HG03442 (cell line): ENCODE data around the gene C8A.

ENCODE experiments used
- ATAC-seq: cut with Tn5 transposase; IDR thresholded peaks from one replicate; pipeline ENCODE4 v1.9.1; 2021; ENCODE audit warnings: mild to moderate bottlenecking, moderate library complexity; ENCODE audit not compliant: unreplicated experiment

The C8A gene

GRCh38 chr1:56880774-56881173 lies 26.2 kb downstream of the C8A start:
- ATAC-seq: no peak

GRCh38 chr1:56881417-56881816 lies 26.8 kb downstream of the C8A start:
- ATAC-seq: no peak

DNA sequence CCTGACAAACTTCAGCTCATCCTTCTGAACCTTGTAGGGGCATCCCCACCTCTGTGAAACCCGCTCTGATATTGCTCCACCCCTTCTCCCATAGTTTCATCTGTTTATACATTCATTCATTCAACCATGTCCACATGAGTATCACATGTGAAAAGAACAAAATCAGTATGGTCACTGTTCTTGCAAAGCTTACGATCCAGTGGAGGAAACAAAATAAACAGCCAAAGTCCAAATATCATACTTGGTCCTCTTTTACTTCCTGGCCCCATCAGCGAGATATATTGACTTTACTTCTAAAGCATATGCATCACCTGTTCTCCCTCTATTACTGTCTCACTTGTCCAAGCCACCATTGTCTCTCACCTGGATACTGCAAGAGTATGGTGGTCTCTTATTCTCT lies 35.6 kb downstream of the C8A start:
- no peak for ATAC-seq

- ATAC-seq: no peak
These were observed 39.4 kb downstream of the C8A start for GRCh38 chr1:56894014-56894413.

GRCh38 chr1:56897150-56898004 lies 42.8 kb downstream of the C8A start:
- no peak for ATAC-seq

DNA sequence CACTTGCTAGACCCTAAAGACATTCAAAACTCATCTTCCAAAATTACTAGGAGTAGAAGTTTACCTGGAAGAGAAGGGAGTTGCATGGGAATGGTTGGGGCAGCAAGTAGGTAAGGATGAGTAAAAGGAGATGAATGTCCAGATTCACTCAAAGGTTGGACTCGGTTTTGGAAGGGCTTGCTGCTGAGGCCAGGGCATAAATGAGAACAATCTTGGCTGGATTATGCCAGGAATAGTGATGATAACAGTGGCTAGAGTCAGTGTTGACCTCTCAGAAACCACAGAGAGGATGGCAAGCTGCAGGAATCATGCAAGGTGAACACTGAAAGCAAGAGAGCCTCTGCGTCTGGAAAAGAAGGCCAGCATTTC lies 43.4 kb downstream of the C8A start:
- ATAC-seq: no peak

GRCh38 chr1:56898879-56899278 lies 44.3 kb downstream of the C8A start:
- ATAC-seq: no peak

- no peak for ATAC-seq
These were observed 47.1 kb downstream of the C8A start for GRCh38 chr1:56901716-56902115.

GRCh38 chr1:56903778-56904177 lies 49.2 kb downstream of the C8A start:
- ATAC-seq: no peak

DNA sequence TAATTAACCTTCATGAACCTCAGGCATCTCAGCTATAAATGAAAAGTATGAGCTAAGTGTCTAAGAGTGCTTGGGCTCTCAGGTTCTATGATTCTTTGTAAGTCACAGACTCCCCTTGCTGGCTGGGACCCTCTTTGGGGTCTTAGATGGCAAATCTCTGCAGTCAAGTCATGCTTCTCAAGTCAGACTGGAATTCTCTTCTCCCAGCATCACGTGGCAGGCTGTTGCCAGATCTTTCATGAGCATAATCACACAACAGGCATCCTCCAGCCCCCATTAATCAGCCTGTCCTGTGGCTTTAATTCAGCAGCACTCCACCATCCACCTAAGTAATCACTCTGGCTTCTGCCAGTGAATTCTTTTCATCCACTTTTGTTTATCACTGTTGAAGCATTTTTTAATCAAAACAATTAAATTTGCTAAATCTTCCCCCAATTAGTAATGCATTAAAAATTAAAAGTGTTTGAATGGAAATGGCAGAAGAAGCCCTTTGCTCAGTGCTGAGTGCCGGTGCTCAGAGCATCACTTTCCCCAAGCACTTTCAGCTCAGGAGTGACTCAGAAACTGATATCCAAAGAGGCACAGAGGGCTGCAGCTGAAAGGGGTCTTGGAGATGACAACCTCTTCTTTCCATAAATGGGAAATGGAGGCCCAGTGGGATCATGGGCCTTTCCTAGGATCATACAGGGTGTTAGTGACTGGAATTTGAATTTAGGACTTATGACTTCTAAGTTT lies 50.2 kb downstream of the C8A start:
- no peak for ATAC-seq

DNA sequence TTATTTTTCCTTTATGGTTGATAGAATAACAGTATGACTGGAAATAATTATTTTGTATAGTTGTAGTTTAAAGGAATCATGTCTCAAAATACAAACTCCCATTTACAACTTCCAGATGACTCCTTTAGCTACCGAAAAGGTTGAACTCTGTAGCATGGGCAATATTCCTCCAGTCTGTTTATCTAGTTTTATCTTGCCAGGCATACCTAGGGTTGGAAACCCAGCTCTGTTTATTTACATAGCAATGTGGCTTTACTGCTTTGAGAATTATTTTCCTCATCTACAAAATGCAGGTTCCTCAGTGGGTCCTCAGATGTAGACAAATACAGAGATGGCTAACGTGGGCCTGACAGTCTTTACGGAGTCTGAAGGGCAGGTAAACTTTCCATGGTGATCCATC lies 51.1 kb downstream of the C8A start:
- ATAC-seq: no peak

DNA sequence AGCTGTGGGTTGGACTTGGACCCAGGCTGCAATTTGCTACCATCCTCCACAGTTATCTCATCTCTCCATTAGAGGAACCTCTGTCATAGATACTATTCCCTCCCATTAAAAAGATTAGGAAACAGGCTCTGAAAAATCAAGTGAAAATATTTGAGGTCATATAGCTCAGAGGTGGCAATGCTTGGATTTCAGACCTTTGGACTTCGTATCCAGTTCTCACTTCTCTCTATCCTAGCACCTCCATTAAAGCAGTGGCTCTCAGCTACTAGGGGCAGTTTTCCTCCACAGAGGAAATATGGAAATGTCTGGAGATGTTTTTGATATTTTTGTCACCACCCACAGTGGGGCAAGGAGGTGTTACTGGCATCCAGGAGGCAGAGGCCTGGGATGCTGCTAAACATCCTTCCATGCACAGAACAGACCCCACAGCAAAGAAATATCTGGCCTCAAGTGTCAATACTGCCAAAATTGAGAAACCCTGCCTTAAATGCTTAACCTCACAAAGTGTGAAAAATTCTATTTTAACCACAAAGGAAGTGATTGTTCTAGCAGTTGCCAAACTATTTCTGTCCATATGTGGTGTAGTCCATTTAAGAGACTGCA lies 54.1 kb downstream of the C8A start:
- ATAC-seq: no peak

- ATAC-seq: no peak
These were observed 55.9 kb downstream of the C8A start for GRCh38 chr1:56910441-56910985.

- no peak for ATAC-seq
These were observed 56.7 kb downstream of the C8A start for GRCh38 chr1:56911098-56911938.

DNA sequence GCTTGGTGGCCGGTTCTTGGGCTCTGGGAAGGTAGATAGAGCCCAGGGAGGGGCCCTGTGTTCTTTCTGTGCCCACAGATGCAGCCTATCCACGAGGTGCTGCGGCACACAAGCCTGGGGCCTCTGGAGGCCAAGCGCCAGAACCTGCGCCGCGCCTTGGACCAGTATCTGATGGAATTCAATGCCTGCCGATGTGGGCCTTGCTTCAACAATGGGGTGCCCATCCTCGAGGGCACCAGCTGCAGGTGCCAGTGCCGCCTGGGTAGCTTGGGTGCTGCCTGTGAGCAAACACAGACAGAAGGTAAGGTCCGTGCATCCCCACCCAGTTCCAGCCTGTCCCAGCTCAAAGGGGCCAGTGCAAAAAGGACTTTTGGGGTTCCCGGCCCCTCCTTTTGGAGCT lies 57.7 kb downstream of the C8A start:
- ATAC-seq: no peak

DNA sequence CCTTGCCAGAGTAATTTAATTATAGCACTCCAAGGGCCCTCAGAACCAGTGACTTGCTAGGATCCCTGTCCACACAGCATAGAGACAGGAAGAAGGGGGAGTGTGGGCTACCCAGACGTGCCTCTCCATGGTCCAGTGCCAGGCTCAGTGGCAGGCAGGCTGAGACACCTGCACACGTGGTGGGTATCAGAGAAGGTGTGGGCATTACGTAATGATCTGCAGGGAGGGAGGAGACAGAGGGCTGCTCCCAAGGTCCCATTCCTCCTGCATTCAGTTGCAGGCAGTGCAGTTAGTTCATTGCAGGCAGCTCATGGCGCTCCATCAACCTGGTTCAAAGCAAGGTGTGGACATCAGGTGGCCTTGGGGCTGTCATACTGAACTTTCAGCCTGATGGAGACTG lies 61.4 kb downstream of the C8A start:
- ATAC-seq: no peak

GRCh38 chr1:56916630-56917029 lies 62.0 kb downstream of the C8A start:
- no peak for ATAC-seq

- ATAC-seq: no peak
These were observed 62.8 kb downstream of the C8A start for GRCh38 chr1:56917356-56917755.

DNA sequence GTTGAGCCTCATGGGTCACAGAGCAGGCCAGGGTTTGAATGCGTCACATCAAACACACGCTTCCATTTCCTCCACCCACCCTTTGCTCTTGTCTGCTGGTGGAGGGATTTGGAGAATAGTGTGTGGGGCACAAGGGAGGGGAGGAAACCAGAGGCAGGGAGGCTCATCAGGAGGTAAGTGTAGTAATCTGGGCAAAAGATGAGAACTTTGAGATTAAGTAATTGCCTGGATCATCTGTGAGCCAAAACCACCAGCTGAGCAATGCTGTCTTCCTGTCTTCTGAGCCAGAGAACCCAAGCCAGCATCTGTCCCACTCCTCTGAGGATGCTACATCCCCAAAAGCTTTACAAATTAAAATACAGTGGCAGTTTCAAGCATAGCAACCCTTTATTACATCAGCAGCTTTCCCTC lies 66.0 kb downstream of the C8A start:
- no peak for ATAC-seq

DNA sequence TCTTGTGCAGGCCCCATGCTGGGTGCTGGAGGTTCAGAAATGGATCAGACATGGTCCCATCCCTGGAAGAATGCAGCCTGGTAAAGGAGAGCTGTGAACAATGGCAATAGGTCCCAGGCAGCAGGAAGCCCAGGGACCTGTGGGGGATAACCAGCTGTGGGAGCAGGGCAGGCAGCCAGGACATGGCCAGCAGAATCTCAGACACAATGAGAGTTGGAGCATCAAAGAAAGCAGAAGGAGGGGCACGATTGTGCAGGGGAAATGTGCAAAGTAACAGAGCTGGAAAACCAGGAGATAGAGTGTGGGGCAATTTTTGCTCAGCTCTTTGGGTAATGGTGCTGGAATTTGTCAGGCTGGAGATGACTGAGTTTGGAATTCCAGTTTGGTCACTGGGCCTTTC lies 66.9 kb downstream of the C8A start:
- no peak for ATAC-seq

DNA sequence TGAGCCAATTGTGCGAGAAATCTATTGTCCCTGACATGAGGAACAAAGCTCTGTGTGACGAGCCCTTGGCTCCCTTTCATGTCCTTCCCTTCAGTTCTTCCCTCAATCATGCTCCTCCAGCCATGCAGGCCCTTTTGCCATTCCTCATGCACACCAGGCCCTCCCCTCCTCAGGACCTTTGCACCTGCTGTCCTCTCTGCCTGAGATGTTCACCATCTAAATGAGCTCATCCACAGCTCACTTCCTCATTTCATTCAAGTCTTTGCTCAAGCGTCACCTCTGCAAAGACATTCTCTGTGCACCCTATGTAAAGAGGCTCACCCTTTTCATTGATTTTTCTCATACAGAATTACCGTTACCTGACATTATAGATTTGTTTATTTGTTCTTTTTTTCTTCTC lies 67.5 kb downstream of the C8A start:
- ATAC-seq: no peak
